HepG2 (cell line): Measurements from ENCODE around the gene LAP3. TPM values are rescaled to one million over a fixed set of nuclear protein-coding genes. Genes with fewer than 3 reads are reported as not detected.

Experiments used
- ARNTL ChIP-seq: sonication (generic); formaldehyde crosslinking; IDR thresholded peaks from 2 replicates; pipeline ENCODE4 v1.4.0; 2020; ENCODE audit warnings: mild to moderate bottlenecking, missing genetic modification reagents
- HES4 ChIP-seq: sonication (generic); formaldehyde crosslinking; IDR thresholded peaks from 2 replicates; pipeline ENCODE4 v1.9.0; 2021; ENCODE audit warnings: mild to moderate bottlenecking, missing genetic modification reagents, borderline replicate concordance
- HNRNPK ChIP-seq: fragments of 200-400 bp; formaldehyde crosslinking; IDR thresholded peaks from 2 replicates; pipeline ENCODE4 v1.6.1; 2018; ENCODE audit warnings: low read length, low read depth, moderate library complexity, mild to moderate bottlenecking; ENCODE audit not compliant: poor library complexity, severe bottlenecking
- HNRNPUL1 ChIP-seq: fragments of 200-400 bp; formaldehyde crosslinking; IDR thresholded peaks from 2 replicates; pipeline ENCODE4 v1.6.1; 2017; ENCODE audit warnings: low read depth, mild to moderate bottlenecking, low read length, moderate library complexity
- IKZF1 ChIP-seq: fragments of 450-650 bp; IDR thresholded peaks from 2 replicates; pipeline ENCODE4 v1.7.1; 2016
- KDM1A ChIP-seq: IDR thresholded peaks from 2 replicates; pipeline ENCODE4 v1.6.1; 2016; ENCODE audit warnings: missing compliant biosample characterization
- NBN ChIP-seq: fragments of 450-650 bp; conservative IDR thresholded peaks from 2 replicates; pipeline ENCODE4 v1.6.1; 2017
- NFKBIZ ChIP-seq: IDR thresholded peaks from 2 replicates; pipeline ENCODE4 v1.6.1; 2018; ENCODE audit warnings: missing genetic modification reagents, missing compliant biosample characterization
- PHF21A ChIP-seq: sonication (generic); formaldehyde crosslinking; IDR thresholded peaks from 2 replicates; pipeline ENCODE4 v1.5.0; 2020; ENCODE audit warnings: mild to moderate bottlenecking, missing genetic modification reagents
- RARG ChIP-seq: sonication (generic); formaldehyde crosslinking; IDR thresholded peaks from 2 replicates; pipeline ENCODE4 v1.4.0; 2020; ENCODE audit warnings: low read depth, mild to moderate bottlenecking, missing genetic modification reagents
- RNF2 ChIP-seq: fragments of 450-650 bp; conservative IDR thresholded peaks from 2 replicates; pipeline ENCODE4 v1.6.1; 2016; ENCODE audit warnings: low read depth
- SPEN ChIP-seq: sonication (generic); formaldehyde crosslinking; IDR thresholded peaks from 2 replicates; pipeline ENCODE4 v1.5.1; 2020; ENCODE audit warnings: low read depth, mild to moderate bottlenecking, missing genetic modification reagents
- TRIM24 ChIP-seq: sonication (generic); formaldehyde crosslinking; IDR thresholded peaks from 2 replicates; pipeline ENCODE4 v1.8.0; 2022; ENCODE audit warnings: mild to moderate bottlenecking, missing genetic modification reagents
- ZFAT ChIP-seq: sonication (generic); formaldehyde crosslinking; conservative IDR thresholded peaks from 2 replicates; pipeline ENCODE4 v1.8.1; 2023; ENCODE audit warnings: missing genetic modification reagents, inconsistent platforms
- ZIK1 ChIP-seq: sonication (generic); formaldehyde crosslinking; IDR thresholded peaks from 2 replicates; pipeline ENCODE4 v1.5.0; 2020; ENCODE audit warnings: mild to moderate bottlenecking, low read depth, missing genetic modification reagents, borderline replicate concordance
- ZNF562 ChIP-seq: sonication (generic); formaldehyde crosslinking; IDR thresholded peaks from 2 replicates; pipeline ENCODE4 v1.8.0; 2022; ENCODE audit warnings: missing genetic modification reagents, borderline replicate concordance
- ZNF589 ChIP-seq: sonication (generic); formaldehyde crosslinking; conservative IDR thresholded peaks from 2 replicates; pipeline ENCODE4 v1.8.0; 2022; ENCODE audit warnings: mild to moderate bottlenecking, moderate library complexity, missing genetic modification reagents
- ZNF644 ChIP-seq: IDR thresholded peaks from 2 replicates; pipeline ENCODE4 v1.6.1; 2016; ENCODE audit warnings: low read depth
- ZNF749 ChIP-seq: sonication (generic); formaldehyde crosslinking; IDR thresholded peaks from 2 replicates; pipeline ENCODE4 v1.8.0; 2022; ENCODE audit warnings: mild to moderate bottlenecking, missing genetic modification reagents, moderate library complexity, borderline replicate concordance
- ZSCAN12 ChIP-seq: sonication (generic); formaldehyde crosslinking; IDR thresholded peaks from 2 replicates; pipeline ENCODE4 v1.9.0; 2021; ENCODE audit warnings: mild to moderate bottlenecking, missing genetic modification reagents
- polyA plus RNA-seq, 8 experiments: library from polyadenylated mRNA; depleted of rRNA in 3 of 8; stranded (reverse) in 7 of 8; unstranded in 1 of 8; fragments of >200 nt; fragmentation: Illumina TruSeq in 4 of 8; extraction: Trizol in 4 of 8; gene quantifications; 2 replicates each; pipeline versions ENCODE4 v1.2.1 to v1.2.3, GENCODE V29; 2011 to 2016; ENCODE audit warnings: low read depth in 4 of 8, missing spikeins in 1 of 8, mixed read lengths in 1 of 8; ENCODE audit not compliant: insufficient read depth in 1 of 8
- total RNA-seq, 5 experiments: library from RNA; depleted of rRNA; stranded (reverse); fragments of >200 nt; fragmentation: Illumina TruSeq; extraction: Trizol; gene quantifications; 2 replicates each; pipeline ENCODE4 v1.2.3, GENCODE V29; 2016; ENCODE audit warnings: low read depth in 1 of 5
- TF ChIP-seq, protein P1 (sequence below): sonication (generic); formaldehyde crosslinking; IDR thresholded peaks from 2 replicates; pipeline ENCODE4 v1.5.0; 2020; ENCODE audit warnings: missing genetic modification reagents, mild to moderate bottlenecking, borderline replicate concordance
- TF ChIP-seq, protein P2 (sequence below): sonication (generic); formaldehyde crosslinking; IDR thresholded peaks from 2 replicates; pipeline ENCODE4 v1.5.0; 2020; ENCODE audit warnings: mild to moderate bottlenecking, missing genetic modification reagents
- TF ChIP-seq, protein P3 (sequence below): sonication (generic); formaldehyde crosslinking; IDR thresholded peaks from 2 replicates; pipeline ENCODE4 v1.5.1; 2020; ENCODE audit warnings: missing genetic modification reagents, mild to moderate bottlenecking, borderline replicate concordance
- TF ChIP-seq, protein P4 (sequence below): IDR thresholded peaks from 2 replicates; pipeline ENCODE4 v1.6.1; 2012; ENCODE audit warnings: inconsistent platforms
- TF ChIP-seq, protein P5 (sequence below): sonication (generic); formaldehyde crosslinking; conservative IDR thresholded peaks from 2 replicates; pipeline ENCODE4 v1.4.0; 2020; ENCODE audit warnings: missing genetic modification reagents
- TF ChIP-seq, protein P6 (sequence below): sonication (generic); formaldehyde crosslinking; IDR thresholded peaks from 2 replicates; pipeline ENCODE4 v1.8.1; 2023; ENCODE audit warnings: mild to moderate bottlenecking, inconsistent platforms, moderate library complexity, missing genetic modification reagents, borderline replicate concordance

LAP3 gene
- total and polyA plus RNA-seq, 2 of the 13 experiments (the other 11 are each of a cell fraction or from before 2014, with no cell fraction given), result 106 to 125 TPM

DNA sequence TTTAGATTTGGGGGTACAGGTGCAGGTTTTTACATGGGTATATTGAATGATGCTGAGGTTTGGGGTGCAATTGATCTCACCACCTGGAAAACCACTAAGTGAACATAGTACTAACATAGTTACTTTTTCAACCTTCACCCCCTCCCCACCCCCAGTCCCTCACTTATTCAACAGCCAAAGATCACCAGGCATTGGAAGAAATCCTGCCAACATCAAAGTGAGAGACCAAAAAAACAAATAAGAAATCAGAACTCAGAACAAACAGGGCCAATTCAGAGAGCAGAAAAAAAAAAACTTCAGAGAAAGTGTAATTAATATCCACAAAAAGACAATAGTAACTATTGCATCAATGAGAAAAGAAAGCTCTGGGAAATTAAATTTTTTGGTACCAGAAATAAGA is 20.5 kb upstream of the LAP3 start (continued):
- TF ChIP-seq HES4 (CRISPR knock-in tag) (no peak), ZNF749 (CRISPR knock-in tag) (no peak), ZSCAN12 (CRISPR knock-in tag) (no peak), HNRNPK (no peak), RARG (CRISPR knock-in tag) (no peak), ZNF562 (CRISPR knock-in tag) (no peak), ZFAT (no peak), ZNF589 (CRISPR knock-in tag) (no peak), ARNTL (CRISPR knock-in tag) (no peak), PHF21A (CRISPR knock-in tag) (no peak), HNRNPUL1 (no peak), ZIK1 (CRISPR knock-in tag) (no peak), SPEN (CRISPR knock-in tag) (no peak), IKZF1 (no peak), RNF2 (no peak), NBN (no peak), NFKBIZ (CRISPR knock-in tag) (no peak), TRIM24 (CRISPR knock-in tag) (no peak), KDM1A (CRISPR knock-in tag) (no peak), ZNF644 (CRISPR knock-in tag) (no peak)
- TF ChIP-seq, protein P1, sequence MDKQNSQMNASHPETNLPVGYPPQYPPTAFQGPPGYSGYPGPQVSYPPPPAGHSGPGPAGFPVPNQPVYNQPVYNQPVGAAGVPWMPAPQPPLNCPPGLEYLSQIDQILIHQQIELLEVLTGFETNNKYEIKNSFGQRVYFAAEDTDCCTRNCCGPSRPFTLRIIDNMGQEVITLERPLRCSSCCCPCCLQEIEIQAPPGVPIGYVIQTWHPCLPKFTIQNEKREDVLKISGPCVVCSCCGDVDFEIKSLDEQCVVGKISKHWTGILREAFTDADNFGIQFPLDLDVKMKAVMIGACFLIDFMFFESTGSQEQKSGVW (CRISPR knock-in tag), result no peak
- TF ChIP-seq, protein P2, sequence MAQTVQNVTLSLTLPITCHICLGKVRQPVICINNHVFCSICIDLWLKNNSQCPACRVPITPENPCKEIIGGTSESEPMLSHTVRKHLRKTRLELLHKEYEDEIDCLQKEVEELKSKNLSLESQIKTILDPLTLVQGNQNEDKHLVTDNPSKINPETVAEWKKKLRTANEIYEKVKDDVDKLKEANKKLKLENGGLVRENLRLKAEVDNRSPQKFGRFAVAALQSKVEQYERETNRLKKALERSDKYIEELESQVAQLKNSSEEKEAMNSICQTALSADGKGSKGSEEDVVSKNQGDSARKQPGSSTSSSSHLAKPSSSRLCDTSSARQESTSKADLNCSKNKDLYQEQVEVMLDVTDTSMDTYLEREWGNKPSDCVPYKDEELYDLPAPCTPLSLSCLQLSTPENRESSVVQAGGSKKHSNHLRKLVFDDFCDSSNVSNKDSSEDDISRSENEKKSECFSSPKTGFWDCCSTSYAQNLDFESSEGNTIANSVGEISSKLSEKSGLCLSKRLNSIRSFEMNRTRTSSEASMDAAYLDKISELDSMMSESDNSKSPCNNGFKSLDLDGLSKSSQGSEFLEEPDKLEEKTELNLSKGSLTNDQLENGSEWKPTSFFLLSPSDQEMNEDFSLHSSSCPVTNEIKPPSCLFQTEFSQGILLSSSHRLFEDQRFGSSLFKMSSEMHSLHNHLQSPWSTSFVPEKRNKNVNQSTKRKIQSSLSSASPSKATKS (CRISPR knock-in tag), result no peak
- TF ChIP-seq, protein P3, sequence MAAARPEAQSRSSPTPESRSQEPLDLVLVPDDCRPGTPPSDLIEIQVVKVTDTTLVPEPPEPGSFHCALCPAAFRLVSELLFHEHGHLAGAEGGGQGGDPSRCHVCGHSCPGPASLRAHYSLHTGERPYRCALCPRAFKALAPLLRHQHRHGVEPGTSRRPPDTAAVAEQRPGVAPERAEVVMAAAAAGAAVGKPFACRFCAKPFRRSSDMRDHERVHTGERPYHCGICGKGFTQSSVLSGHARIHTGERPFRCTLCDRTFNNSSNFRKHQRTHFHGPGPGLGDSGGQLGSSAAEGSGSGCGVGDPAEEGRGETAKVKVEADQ (CRISPR knock-in tag), result no peak
- TF ChIP-seq, protein P4, sequence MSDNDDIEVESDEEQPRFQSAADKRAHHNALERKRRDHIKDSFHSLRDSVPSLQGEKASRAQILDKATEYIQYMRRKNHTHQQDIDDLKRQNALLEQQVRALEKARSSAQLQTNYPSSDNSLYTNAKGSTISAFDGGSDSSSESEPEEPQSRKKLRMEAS, result no peak
- TF ChIP-seq, protein P5, sequence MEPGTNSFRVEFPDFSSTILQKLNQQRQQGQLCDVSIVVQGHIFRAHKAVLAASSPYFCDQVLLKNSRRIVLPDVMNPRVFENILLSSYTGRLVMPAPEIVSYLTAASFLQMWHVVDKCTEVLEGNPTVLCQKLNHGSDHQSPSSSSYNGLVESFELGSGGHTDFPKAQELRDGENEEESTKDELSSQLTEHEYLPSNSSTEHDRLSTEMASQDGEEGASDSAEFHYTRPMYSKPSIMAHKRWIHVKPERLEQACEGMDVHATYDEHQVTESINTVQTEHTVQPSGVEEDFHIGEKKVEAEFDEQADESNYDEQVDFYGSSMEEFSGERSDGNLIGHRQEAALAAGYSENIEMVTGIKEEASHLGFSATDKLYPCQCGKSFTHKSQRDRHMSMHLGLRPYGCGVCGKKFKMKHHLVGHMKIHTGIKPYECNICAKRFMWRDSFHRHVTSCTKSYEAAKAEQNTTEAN (CRISPR knock-in tag), result no peak
- TF ChIP-seq, protein P6, sequence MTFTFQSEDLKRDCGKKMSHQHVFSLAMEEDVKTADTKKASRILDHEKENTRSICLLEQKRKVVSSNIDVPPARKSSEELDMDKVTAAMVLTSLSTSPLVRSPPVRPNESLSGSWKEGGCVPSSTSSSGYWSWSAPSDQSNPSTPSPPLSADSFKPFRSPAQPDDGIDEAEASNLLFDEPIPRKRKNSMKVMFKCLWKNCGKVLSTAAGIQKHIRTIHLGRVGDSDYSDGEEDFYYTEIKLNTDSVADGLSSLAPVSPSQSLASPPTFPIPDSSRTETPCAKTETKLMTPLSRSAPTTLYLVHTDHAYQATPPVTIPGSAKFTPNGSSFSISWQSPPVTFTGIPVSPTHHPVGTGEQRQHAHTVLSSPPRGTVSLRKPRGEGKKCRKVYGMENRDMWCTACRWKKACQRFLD (CRISPR knock-in tag), result no peak
